ENCODE measurements around the gene KIF2B. TPM values are rescaled to one million over a fixed set of nuclear protein-coding genes. Genes with fewer than 3 reads are reported as not detected.

The KIF2B gene
- not detected for polyA plus RNA-seq (2013, experiment 1 of 4)
- polyA plus RNA-seq (2013, experiment 2 of 4) = not detected
- polyA plus RNA-seq (2013, experiment 3 of 4) = not detected
- not detected for polyA plus RNA-seq (2013, experiment 4 of 4)

GRCh38 chr17:53822764-53823163, at the start of gene KIF2B:
Gene KIF2B (plus strand): TSS chr17:53822927. CDS start chr17:53823034, 107 bp downstream.
- H3K4me3 ChIP-seq (ENCODE audit: insufficient read depth, low read depth, low read length) = no peak within 1 kb of the TSS
- H3K27ac ChIP-seq (ENCODE audit: insufficient read depth, low read depth, low read length, poor library complexity, severe bottlenecking) = no peak within 1 kb of the TSS
- no peaks in the 10 kb centered on the region for H3K9me3 ChIP-seq (ENCODE audit: control insufficient read depth, low read length)
- no peaks in the 10 kb centered on the region for H3K4me1 ChIP-seq (ENCODE audit: control insufficient read depth, insufficient read depth, low read length)
- H3K36me3 ChIP-seq (ENCODE audit: control insufficient read depth, insufficient read depth, low read length) = no peaks in the 10 kb centered on the region
- no peaks in the 10 kb centered on the region for H3K27me3 ChIP-seq (ENCODE audit: control insufficient read depth, insufficient read depth, low read length, poor library complexity, severe bottlenecking)
- 92% methylated on average over 17 of the region's 17 CpGs for WGBS, 2 experiments

- H3K4me1 ChIP-seq (ENCODE audit: control insufficient read depth, insufficient read depth, low read length) = no peaks in the 10 kb centered on the region
- no peak overlapping the region for H3K27ac ChIP-seq (ENCODE audit: insufficient read depth, low read depth, low read length, poor library complexity, severe bottlenecking)
- no peaks in the 10 kb centered on the region for H3K27me3 ChIP-seq (ENCODE audit: control insufficient read depth, insufficient read depth, low read length, poor library complexity, severe bottlenecking)
- WGBS, 2 experiments = 90 to 94% methylated on average over 2 of the region's 2 CpGs
- H3K4me3 ChIP-seq (ENCODE audit: insufficient read depth, low read depth, low read length) = no peak overlapping the region
- H3K9me3 ChIP-seq (ENCODE audit: control insufficient read depth, low read length) = no peaks in the 10 kb centered on the region
- H3K36me3 ChIP-seq (ENCODE audit: control insufficient read depth, insufficient read depth, low read length) = no peaks in the 10 kb centered on the region
Observed at GRCh38 chr17:53780320-53780719, 42.4 kb upstream of the KIF2B start.

DNA sequence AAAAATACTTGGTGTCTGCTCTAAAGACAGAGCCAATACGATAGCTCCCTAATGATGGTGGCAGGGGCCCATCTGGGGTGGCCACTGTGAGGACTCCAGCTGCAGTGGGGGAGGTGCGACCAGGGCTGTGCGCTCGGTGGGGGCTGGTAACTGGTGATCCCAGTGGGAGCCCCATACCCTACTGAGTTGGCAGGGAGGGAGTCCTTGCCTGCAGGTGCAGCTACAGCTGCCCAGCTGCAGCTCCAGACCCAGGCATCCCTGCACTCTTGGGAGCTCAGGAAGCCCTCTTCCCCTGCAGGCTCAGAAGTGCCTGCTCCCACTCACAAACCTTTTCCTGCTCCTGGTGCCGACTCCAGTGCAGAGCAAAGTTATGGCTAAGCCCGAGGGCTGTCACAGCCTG, 31.2 kb upstream of the KIF2B start:
- Histone ChIP-seq H3K27ac (ENCODE audit: insufficient read depth, low read depth, low read length, poor library complexity, severe bottlenecking) (no peak overlapping the region), H3K4me1 (ENCODE audit: control insufficient read depth, insufficient read depth, low read length) (no peaks in the 10 kb centered on the region), H3K4me3 (ENCODE audit: insufficient read depth, low read depth, low read length) (no peak overlapping the region), H3K36me3 (ENCODE audit: control insufficient read depth, insufficient read depth, low read length) (no peaks in the 10 kb centered on the region), H3K9me3 (ENCODE audit: control insufficient read depth, low read length) (no peaks in the 10 kb centered on the region), H3K27me3 (ENCODE audit: control insufficient read depth, insufficient read depth, low read length, poor library complexity, severe bottlenecking) (no peaks in the 10 kb centered on the region)
- WGBS, 2 experiments = 95 to 97% methylated on average over 6 of the region's 6 CpGs

GRCh38 chr17:53792451-53792850, 30.3 kb upstream of the KIF2B start:
- no peaks in the 10 kb centered on the region for H3K4me1 ChIP-seq (ENCODE audit: control insufficient read depth, insufficient read depth, low read length)
- H3K27ac ChIP-seq (ENCODE audit: insufficient read depth, low read depth, low read length, poor library complexity, severe bottlenecking) = no peak overlapping the region
- WGBS, 2 experiments = 96 to 98% methylated on average over 5 of the region's 5 CpGs
- no peak overlapping the region for H3K4me3 ChIP-seq (ENCODE audit: insufficient read depth, low read depth, low read length)
- H3K9me3 ChIP-seq (ENCODE audit: control insufficient read depth, low read length) = no peaks in the 10 kb centered on the region
- no peaks in the 10 kb centered on the region for H3K36me3 ChIP-seq (ENCODE audit: control insufficient read depth, insufficient read depth, low read length)
- H3K27me3 ChIP-seq (ENCODE audit: control insufficient read depth, insufficient read depth, low read length, poor library complexity, severe bottlenecking) = no peaks in the 10 kb centered on the region

- H3K27ac ChIP-seq (ENCODE audit: insufficient read depth, low read depth, low read length, poor library complexity, severe bottlenecking) = no peak overlapping the region
- H3K4me3 ChIP-seq (ENCODE audit: insufficient read depth, low read depth, low read length) = no peak overlapping the region
- no peaks in the 10 kb centered on the region for H3K27me3 ChIP-seq (ENCODE audit: control insufficient read depth, insufficient read depth, low read length, poor library complexity, severe bottlenecking)
- H3K9me3 ChIP-seq (ENCODE audit: control insufficient read depth, low read length) = no peaks in the 10 kb centered on the region
- no peaks in the 10 kb centered on the region for H3K4me1 ChIP-seq (ENCODE audit: control insufficient read depth, insufficient read depth, low read length)
- no peaks in the 10 kb centered on the region for H3K36me3 ChIP-seq (ENCODE audit: control insufficient read depth, insufficient read depth, low read length)
- 91 to 95% methylated on average over 5 of the region's 5 CpGs for WGBS, 2 experiments
Observed at GRCh38 chr17:53792997-53793396, 29.7 kb upstream of the KIF2B start.

GRCh38 chr17:53794875-53795274, 27.9 kb upstream of the KIF2B start:
- Histone ChIP-seq H3K27me3 (ENCODE audit: control insufficient read depth, insufficient read depth, low read length, poor library complexity, severe bottlenecking) (no peaks in the 10 kb centered on the region), H3K27ac (ENCODE audit: insufficient read depth, low read depth, low read length, poor library complexity, severe bottlenecking) (no peak overlapping the region), H3K9me3 (ENCODE audit: control insufficient read depth, low read length) (no peaks in the 10 kb centered on the region), H3K4me3 (ENCODE audit: insufficient read depth, low read depth, low read length) (no peak overlapping the region), H3K36me3 (ENCODE audit: control insufficient read depth, insufficient read depth, low read length) (no peaks in the 10 kb centered on the region), H3K4me1 (ENCODE audit: control insufficient read depth, insufficient read depth, low read length) (no peaks in the 10 kb centered on the region)

DNA sequence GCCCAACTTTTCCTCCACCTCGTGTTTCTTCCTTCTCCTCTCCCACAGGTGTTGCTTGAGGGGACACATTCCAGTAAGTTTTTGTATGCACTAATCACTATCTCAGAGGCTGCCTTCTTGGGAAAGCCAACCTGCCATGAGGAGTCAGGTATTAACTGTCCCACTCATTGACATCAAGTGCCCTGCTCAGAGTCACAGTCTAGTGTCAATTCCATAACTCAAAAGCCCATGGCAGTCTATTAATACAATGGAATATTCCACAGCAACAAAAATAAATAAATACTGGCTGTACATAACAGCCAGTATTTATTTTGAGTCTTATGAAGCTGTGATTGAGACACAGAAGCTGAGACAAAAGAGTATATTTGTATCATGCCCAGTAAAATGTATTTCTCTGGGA, 26.1 kb upstream of the KIF2B start:
- Histone ChIP-seq H3K4me3 (ENCODE audit: insufficient read depth, low read depth, low read length) (no peak overlapping the region), H3K36me3 (ENCODE audit: control insufficient read depth, insufficient read depth, low read length) (no peaks in the 10 kb centered on the region), H3K27ac (ENCODE audit: insufficient read depth, low read depth, low read length, poor library complexity, severe bottlenecking) (no peak overlapping the region), H3K27me3 (ENCODE audit: control insufficient read depth, insufficient read depth, low read length, poor library complexity, severe bottlenecking) (no peaks in the 10 kb centered on the region), H3K4me1 (ENCODE audit: control insufficient read depth, insufficient read depth, low read length) (no peaks in the 10 kb centered on the region), H3K9me3 (ENCODE audit: control insufficient read depth, low read length) (no peaks in the 10 kb centered on the region)
- WGBS, 2 experiments = 71 to 93% methylated on average over 1 of the region's 1 CpG

DNA sequence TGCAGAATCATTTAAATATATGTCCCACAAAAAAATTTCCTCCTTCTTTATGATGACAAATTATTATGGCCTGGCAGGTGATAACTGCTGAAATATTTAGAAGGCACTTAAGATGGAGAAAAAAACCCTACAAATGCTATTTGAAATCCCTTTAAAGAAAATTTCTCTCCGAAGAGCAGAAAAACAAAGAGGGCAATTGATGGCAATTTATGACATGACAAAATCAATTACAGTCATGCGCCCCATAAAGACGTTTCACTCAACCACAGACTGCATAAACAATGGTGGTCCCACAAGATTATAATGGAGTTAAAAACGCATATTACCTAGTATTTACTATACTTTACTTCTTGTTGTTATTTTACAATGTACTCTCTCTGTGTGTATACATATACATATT, 25.2 kb upstream of the KIF2B start:
- WGBS, 2 experiments = 94 to 95% methylated on average over 3 of the region's 4 CpGs
- H3K9me3 ChIP-seq (ENCODE audit: control insufficient read depth, low read length) = no peaks in the 10 kb centered on the region
- no peak overlapping the region for H3K27ac ChIP-seq (ENCODE audit: insufficient read depth, low read depth, low read length, poor library complexity, severe bottlenecking)
- H3K4me1 ChIP-seq (ENCODE audit: control insufficient read depth, insufficient read depth, low read length) = no peaks in the 10 kb centered on the region
- H3K27me3 ChIP-seq (ENCODE audit: control insufficient read depth, insufficient read depth, low read length, poor library complexity, severe bottlenecking) = no peaks in the 10 kb centered on the region
- H3K36me3 ChIP-seq (ENCODE audit: control insufficient read depth, insufficient read depth, low read length) = no peaks in the 10 kb centered on the region
- no peak overlapping the region for H3K4me3 ChIP-seq (ENCODE audit: insufficient read depth, low read depth, low read length)

DNA sequence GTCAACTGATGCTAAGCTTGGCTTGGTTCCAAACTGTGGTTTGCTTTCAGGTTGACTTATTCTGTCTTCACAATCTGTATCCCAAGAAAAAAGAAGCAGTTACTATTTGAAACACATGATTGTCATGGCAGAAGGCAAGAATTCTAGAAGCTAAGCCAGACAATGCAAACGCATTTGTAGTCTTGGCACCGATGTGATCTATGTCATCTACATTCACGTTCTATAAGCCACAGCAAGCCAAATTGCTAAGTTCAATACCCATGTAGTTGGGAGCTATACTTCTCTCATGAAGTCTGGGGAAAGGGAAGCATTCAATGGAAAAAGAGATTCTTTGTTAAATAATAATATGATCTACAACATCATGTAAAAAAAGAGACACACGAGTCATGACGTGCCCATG, 18.3 kb upstream of the KIF2B start:
- no peaks in the 10 kb centered on the region for H3K9me3 ChIP-seq (ENCODE audit: control insufficient read depth, low read length)
- no peak overlapping the region for H3K27ac ChIP-seq (ENCODE audit: insufficient read depth, low read depth, low read length, poor library complexity, severe bottlenecking)
- H3K27me3 ChIP-seq (ENCODE audit: control insufficient read depth, insufficient read depth, low read length, poor library complexity, severe bottlenecking) = no peaks in the 10 kb centered on the region
- no peak overlapping the region for H3K4me3 ChIP-seq (ENCODE audit: insufficient read depth, low read depth, low read length)
- no peaks in the 10 kb centered on the region for H3K36me3 ChIP-seq (ENCODE audit: control insufficient read depth, insufficient read depth, low read length)
- WGBS, 2 experiments = 80 to 89% methylated on average over 3 to 5 of the region's 5 CpGs
- H3K4me1 ChIP-seq (ENCODE audit: control insufficient read depth, insufficient read depth, low read length) = no peaks in the 10 kb centered on the region

DNA sequence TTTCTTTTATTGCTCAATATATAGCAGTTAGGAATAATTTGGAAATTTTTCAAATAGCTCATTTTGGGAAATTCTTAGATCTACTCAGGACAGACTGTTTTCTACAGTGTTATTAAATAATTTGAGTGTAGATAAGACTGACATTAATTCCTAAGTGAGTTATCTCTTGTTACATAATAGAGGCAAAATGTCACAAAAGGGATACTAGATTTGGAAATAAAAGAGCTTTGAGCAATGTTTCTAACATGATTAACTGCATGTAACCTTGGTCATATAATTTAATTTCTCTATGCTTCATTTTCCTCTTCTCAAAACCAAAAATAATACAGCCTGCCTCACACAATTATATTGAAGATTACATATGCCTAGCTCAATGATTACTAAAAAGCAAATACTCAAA, 16.3 kb upstream of the KIF2B start:
- H3K4me3 ChIP-seq (ENCODE audit: insufficient read depth, low read depth, low read length) = no peak overlapping the region
- no peak overlapping the region for H3K27ac ChIP-seq (ENCODE audit: insufficient read depth, low read depth, low read length, poor library complexity, severe bottlenecking)
- H3K27me3 ChIP-seq (ENCODE audit: control insufficient read depth, insufficient read depth, low read length, poor library complexity, severe bottlenecking) = no peaks in the 10 kb centered on the region
- no peaks in the 10 kb centered on the region for H3K36me3 ChIP-seq (ENCODE audit: control insufficient read depth, insufficient read depth, low read length)
- H3K4me1 ChIP-seq (ENCODE audit: control insufficient read depth, insufficient read depth, low read length) = no peaks in the 10 kb centered on the region
- no peaks in the 10 kb centered on the region for H3K9me3 ChIP-seq (ENCODE audit: control insufficient read depth, low read length)

DNA sequence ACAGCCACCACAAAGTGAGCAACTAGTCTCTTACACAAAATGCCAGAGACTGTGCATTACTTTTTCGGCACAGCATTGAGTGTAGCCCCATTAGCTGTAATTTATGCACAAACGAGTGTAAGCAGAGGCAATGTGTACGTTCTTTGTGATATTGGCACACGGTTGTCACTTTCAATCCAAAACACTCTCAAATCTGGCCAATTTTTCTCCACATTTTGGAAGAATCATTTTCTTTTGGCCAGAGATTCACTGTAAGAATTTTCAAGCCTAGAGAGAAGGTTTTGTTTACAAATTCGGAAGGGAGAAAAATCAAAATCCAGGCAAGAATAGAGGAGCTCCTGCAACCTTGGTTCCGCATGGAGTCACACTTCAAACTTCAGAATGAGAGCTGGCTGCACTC, 15.4 kb upstream of the KIF2B start:
- Histone ChIP-seq H3K36me3 (ENCODE audit: control insufficient read depth, insufficient read depth, low read length) (no peaks in the 10 kb centered on the region), H3K4me1 (ENCODE audit: control insufficient read depth, insufficient read depth, low read length) (no peaks in the 10 kb centered on the region), H3K4me3 (ENCODE audit: insufficient read depth, low read depth, low read length) (no peak overlapping the region), H3K27ac (ENCODE audit: insufficient read depth, low read depth, low read length, poor library complexity, severe bottlenecking) (no peak overlapping the region), H3K9me3 (ENCODE audit: control insufficient read depth, low read length) (no peaks in the 10 kb centered on the region), H3K27me3 (ENCODE audit: control insufficient read depth, insufficient read depth, low read length, poor library complexity, severe bottlenecking) (no peaks in the 10 kb centered on the region)
- WGBS, 2 experiments = 94 to 96% methylated on average over 6 of the region's 6 CpGs

Measured in ectodermal cell (in vitro differentiated cells).